ENCODE results near the gene APOL5.

The APOL5 gene

GRCh38 chr22:35726933-35727332, 9.3 kb downstream of the APOL5 start:
- Histone ChIP-seq H3K9ac (ENCODE audit: insufficient read length, low read depth) (no peak overlapping the region), H3K36me3 (ENCODE audit: insufficient read depth, insufficient read length, low read length) (no peaks in the 10 kb centered on the region), H3K27me3 (ENCODE audit: insufficient read depth, insufficient read length) (no peaks in the 10 kb centered on the region), H3K4me3 (ENCODE audit: insufficient read length, low read depth) (no peak overlapping the region), H3K4me1 (ENCODE audit: insufficient read depth, insufficient read length) (no peaks in the 10 kb centered on the region), H3K9me3 (ENCODE audit: insufficient read depth, low read length) (no peaks in the 10 kb centered on the region)
- no peak for TF ChIP-seq ZNF274 (IDR thresholded peaks at IDR 0.05; ENCODE audit: low read depth, low read length)
- TF ChIP-seq YY1 (IDR thresholded peaks at IDR 0.05; ENCODE audit: insufficient read depth, insufficient read length): no peak
- TF ChIP-seq SUZ12 (IDR thresholded peaks at IDR 0.05; ENCODE audit: extremely low read depth, insufficient read depth, insufficient read length): no peak
- DNase-seq (ENCODE audit: low read depth, low spot score): no peak

- Histone ChIP-seq H3K9me3 (ENCODE audit: insufficient read depth, low read length) (no peaks in the 10 kb centered on the region), H3K9ac (ENCODE audit: insufficient read length, low read depth) (no peak overlapping the region), H3K4me3 (ENCODE audit: insufficient read length, low read depth) (no peak overlapping the region), H3K4me1 (ENCODE audit: insufficient read depth, insufficient read length) (no peaks in the 10 kb centered on the region), H3K36me3 (ENCODE audit: insufficient read depth, insufficient read length, low read length) (no peaks in the 10 kb centered on the region), H3K27me3 (ENCODE audit: insufficient read depth, insufficient read length) (no peaks in the 10 kb centered on the region)
- DNase-seq (ENCODE audit: low read depth, low spot score): no peak
- TF ChIP-seq ZNF274 (IDR thresholded peaks at IDR 0.05; ENCODE audit: low read depth, low read length) (no peak), SUZ12 (IDR thresholded peaks at IDR 0.05; ENCODE audit: extremely low read depth, insufficient read depth, insufficient read length) (no peak), YY1 (IDR thresholded peaks at IDR 0.05; ENCODE audit: insufficient read depth, insufficient read length) (no peak)
These were observed 9.8 kb downstream of the APOL5 start for GRCh38 chr22:35727436-35727835.

- Histone ChIP-seq H3K27me3 (ENCODE audit: insufficient read depth, insufficient read length) (no peaks in the 10 kb centered on the region), H3K9me3 (ENCODE audit: insufficient read depth, low read length) (no peaks in the 10 kb centered on the region), H3K4me3 (ENCODE audit: insufficient read length, low read depth) (no peak overlapping the region), H3K4me1 (ENCODE audit: insufficient read depth, insufficient read length) (no peaks in the 10 kb centered on the region), H3K9ac (ENCODE audit: insufficient read length, low read depth) (no peak overlapping the region), H3K36me3 (ENCODE audit: insufficient read depth, insufficient read length, low read length) (no peaks in the 10 kb centered on the region)
- DNase-seq (ENCODE audit: low read depth, low spot score): no peak
- no peak for TF ChIP-seq YY1 (IDR thresholded peaks at IDR 0.05; ENCODE audit: insufficient read depth, insufficient read length)
- TF ChIP-seq ZNF274 (IDR thresholded peaks at IDR 0.05; ENCODE audit: low read depth, low read length): no peak
- TF ChIP-seq SUZ12 (IDR thresholded peaks at IDR 0.05; ENCODE audit: extremely low read depth, insufficient read depth, insufficient read length): no peak
These were observed 11.1 kb downstream of the APOL5 start for GRCh38 chr22:35728639-35729308.

DNA sequence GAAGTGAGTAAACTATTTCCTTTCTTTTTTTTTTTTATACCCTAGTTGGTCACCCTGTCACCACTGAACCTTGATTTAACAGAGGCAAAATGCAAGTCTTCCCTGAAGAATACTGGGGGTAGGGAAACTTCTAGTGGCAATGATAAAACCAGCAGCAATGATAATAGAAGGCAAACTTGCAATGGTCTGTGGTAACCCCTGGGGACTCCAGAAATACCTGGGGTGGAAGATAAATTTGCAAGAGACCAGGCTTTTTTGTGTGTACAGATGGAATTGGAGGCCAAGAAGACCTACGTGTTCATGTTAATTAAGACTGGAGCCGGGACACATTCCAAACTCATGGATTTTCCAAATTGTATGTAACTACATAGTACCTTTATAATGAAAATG, 11.6 kb downstream of the APOL5 start:
- H3K9ac ChIP-seq (ENCODE audit: insufficient read length, low read depth): no peak overlapping the region

GRCh38 chr22:35731321-35731720, 13.6 kb downstream of the APOL5 start:
- DNase-seq (ENCODE audit: low read depth, low spot score): no peak
- Histone ChIP-seq H3K9ac (ENCODE audit: insufficient read length, low read depth) (no peak overlapping the region), H3K9me3 (ENCODE audit: insufficient read depth, low read length) (peaks cover 11% of the 10 kb centered on the region; the same call in 1 of the 2 replicates), H3K4me1 (ENCODE audit: insufficient read depth, insufficient read length) (no peaks in the 10 kb centered on the region), H3K36me3 (ENCODE audit: insufficient read depth, insufficient read length, low read length) (no peaks in the 10 kb centered on the region), H3K27me3 (ENCODE audit: insufficient read depth, insufficient read length) (no peaks in the 10 kb centered on the region), H3K4me3 (ENCODE audit: insufficient read length, low read depth) (no peak overlapping the region)
- TF ChIP-seq YY1 (IDR thresholded peaks at IDR 0.05; ENCODE audit: insufficient read depth, insufficient read length) (no peak), SUZ12 (IDR thresholded peaks at IDR 0.05; ENCODE audit: extremely low read depth, insufficient read depth, insufficient read length) (no peak), ZNF274 (IDR thresholded peaks at IDR 0.05; ENCODE audit: low read depth, low read length) (no peak)

More for the DNA sequence above, 11.6 kb downstream of the APOL5 start:
- TF ChIP-seq YY1 (IDR thresholded peaks at IDR 0.05; ENCODE audit: insufficient read depth, insufficient read length) (no peak), ZNF274 (IDR thresholded peaks at IDR 0.05; ENCODE audit: low read depth, low read length) (no peak), SUZ12 (IDR thresholded peaks at IDR 0.05; ENCODE audit: extremely low read depth, insufficient read depth, insufficient read length) (no peak)
- Histone ChIP-seq H3K27me3 (ENCODE audit: insufficient read depth, insufficient read length) (no peaks in the 10 kb centered on the region), H3K9me3 (ENCODE audit: insufficient read depth, low read length) (no peaks in the 10 kb centered on the region), H3K4me1 (ENCODE audit: insufficient read depth, insufficient read length) (no peaks in the 10 kb centered on the region), H3K4me3 (ENCODE audit: insufficient read length, low read depth) (no peak overlapping the region), H3K36me3 (ENCODE audit: insufficient read depth, insufficient read length, low read length) (no peaks in the 10 kb centered on the region)
- DNase-seq (ENCODE audit: low read depth, low spot score): no peak

GRCh38 chr22:35732116-35732515, 14.4 kb downstream of the APOL5 start:
- H3K9ac ChIP-seq (ENCODE audit: insufficient read length, low read depth): no peak overlapping the region
- H3K9me3 ChIP-seq (ENCODE audit: insufficient read depth, low read length): peaks cover 12% of the 10 kb centered on the region; the same call in 1 of the 2 replicates
- no peaks in the 10 kb centered on the region for H3K36me3 ChIP-seq (ENCODE audit: insufficient read depth, insufficient read length, low read length)
- H3K4me3 ChIP-seq (ENCODE audit: insufficient read length, low read depth): no peak overlapping the region
- no peak for DNase-seq (ENCODE audit: low read depth, low spot score)
- H3K4me1 ChIP-seq (ENCODE audit: insufficient read depth, insufficient read length): no peaks in the 10 kb centered on the region
- no peaks in the 10 kb centered on the region for H3K27me3 ChIP-seq (ENCODE audit: insufficient read depth, insufficient read length)
- no peak for TF ChIP-seq ZNF274 (IDR thresholded peaks at IDR 0.05; ENCODE audit: low read depth, low read length)
- no peak for TF ChIP-seq YY1 (IDR thresholded peaks at IDR 0.05; ENCODE audit: insufficient read depth, insufficient read length)
- no peak for TF ChIP-seq SUZ12 (IDR thresholded peaks at IDR 0.05; ENCODE audit: extremely low read depth, insufficient read depth, insufficient read length)

DNA sequence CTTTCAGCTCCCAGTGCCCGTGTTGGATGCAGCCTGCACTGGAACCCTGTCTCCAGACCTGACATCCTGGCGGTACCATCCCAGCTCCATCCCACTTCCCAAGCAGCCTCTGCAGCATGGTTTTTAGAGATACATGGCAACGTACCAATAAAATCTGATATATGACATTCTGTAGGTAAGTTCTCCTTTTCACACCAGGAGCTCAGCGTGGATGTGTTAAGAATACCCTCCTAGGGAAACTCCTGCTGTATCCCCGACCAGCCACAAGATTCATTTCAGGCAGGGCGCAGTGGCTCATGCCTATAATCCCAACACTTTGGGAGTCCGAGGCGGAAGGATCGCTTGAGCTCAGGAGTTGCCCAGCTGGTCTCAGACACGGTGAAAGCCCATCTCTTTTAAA, 15.4 kb downstream of the APOL5 start:
- H3K9ac ChIP-seq (ENCODE audit: insufficient read length, low read depth): no peak overlapping the region
- no peaks in the 10 kb centered on the region for H3K4me1 ChIP-seq (ENCODE audit: insufficient read depth, insufficient read length)
- H3K4me3 ChIP-seq (ENCODE audit: insufficient read length, low read depth): no peak overlapping the region
- TF ChIP-seq SUZ12 (IDR thresholded peaks at IDR 0.05; ENCODE audit: extremely low read depth, insufficient read depth, insufficient read length) (no peak), ZNF274 (IDR thresholded peaks at IDR 0.05; ENCODE audit: low read depth, low read length) (no peak), YY1 (IDR thresholded peaks at IDR 0.05; ENCODE audit: insufficient read depth, insufficient read length) (no peak)
- H3K27me3 ChIP-seq (ENCODE audit: insufficient read depth, insufficient read length): no peaks in the 10 kb centered on the region
- DNase-seq (ENCODE audit: low read depth, low spot score): no peak
- peaks cover under 1% of the 10 kb centered on the region for H3K36me3 ChIP-seq (ENCODE audit: insufficient read depth, insufficient read length, low read length)
- H3K9me3 ChIP-seq (ENCODE audit: insufficient read depth, low read length): peaks cover 12% of the 10 kb centered on the region; the same call in 1 of the 2 replicates

Data from NT2/D1 (cell line).